ENCODE data around the gene VAC14. TPM values are rescaled to one million over a fixed set of nuclear protein-coding genes. Genes with fewer than 3 reads are reported as not detected.

The VAC14 gene
- total and polyA plus RNA-seq, 2 of the 8 experiments (the other 6 are each of a cell fraction or from before 2014, with no cell fraction given), result 56.0 to 108 TPM

GRCh38 chr16:70678121-70678897, 122.6 kb downstream of the VAC14 start:
- Histone ChIP-seq H3K4me3 (ENCODE audit: extremely low read depth in 1 of 4, insufficient read depth in 2 of 4, low read depth in 3 of 4, low read length in 4 of 4) (no peak overlapping the region), H3K9ac (replicated peaks in 1 of 4; ENCODE audit: extremely low read depth in 1 of 4, low read depth in 3 of 4, low read length in 3 of 4) (no peak overlapping the region), H2AK5ac (ENCODE audit: low read depth, low read length) (no peak overlapping the region), H2BK120ac (replicated peaks; ENCODE audit: low read depth, low read length) (no peak overlapping the region), H3K4me2 (ENCODE audit: insufficient read depth in 1 of 2, low read depth in 2 of 2, low read length in 2 of 2) (no peak overlapping the region), H3K36me3 (ENCODE audit: control insufficient read depth in 2 of 4, insufficient read depth in 4 of 4, low read length in 3 of 4) (peaks cover 0 to 8% (median 1%) of the 10 kb centered on the region in 4 experiments; a peak in 2 of 8 replicates), H4K20me1 (replicated peaks in 1 of 2; ENCODE audit: control insufficient read depth in 1 of 2, insufficient read depth in 2 of 2, low read length in 2 of 2) (peaks cover 0 to 8% of the 10 kb centered on the region in 2 experiments), H3K27me3 (replicated peaks in 1 of 4; ENCODE audit: control insufficient read depth in 3 of 4, extremely low read depth in 1 of 4, insufficient read depth in 3 of 4, low read length in 3 of 4) (no peaks in the 10 kb centered on the region), H3K4me1 (replicated peaks in 1 of 4; ENCODE audit: control insufficient read depth in 3 of 4, insufficient read depth in 4 of 4, low read length in 3 of 4) (peaks cover 0 to 11% (median 3%) of the 10 kb centered on the region in 4 experiments; a peak in 3 of 7 replicates), H2BK12ac (ENCODE audit: low read depth, low read length) (no peak overlapping the region), H3K56ac (replicated peaks; ENCODE audit: insufficient read length, low read depth, low read length) (no peak overlapping the region), H2AFZ (ENCODE audit: low read length) (no peak overlapping the region), H4K91ac (replicated peaks; ENCODE audit: insufficient read length, low read length) (no peak overlapping the region), H2BK15ac (ENCODE audit: low read length) (no peak overlapping the region), H4K5ac (ENCODE audit: insufficient read length, low read depth, low read length) (no peak overlapping the region), H2BK20ac (ENCODE audit: low read length) (no peak overlapping the region), H3K14ac (ENCODE audit: insufficient read length) (no peak overlapping the region), H3K18ac (ENCODE audit: extremely low read depth, low read length) (no peak overlapping the region), H3K4ac (replicated peaks; ENCODE audit: insufficient read length, low read depth, low read length) (no peak overlapping the region), H3K79me2 (ENCODE audit: control insufficient read depth in 1 of 2, insufficient read depth in 2 of 2, low read length in 2 of 2) (no peaks in the 10 kb centered on the region), H3K23me2 (ENCODE audit: low read depth, low read length) (no peaks in the 10 kb centered on the region), H3K79me1 (ENCODE audit: low read depth, low read length) (no peaks in the 10 kb centered on the region), H3K9me3 (ENCODE audit: insufficient read depth in 2 of 2, low read depth in 1 of 2, low read length in 1 of 2) (no peaks in the 10 kb centered on the region), H2BK5ac (ENCODE audit: low read depth, low read length) (no peak overlapping the region), H3K23ac (ENCODE audit: insufficient read length) (no peak overlapping the region), H3K27ac (ENCODE audit: low read depth, low read length) (no peak overlapping the region), H4K8ac (ENCODE audit: extremely low read depth, insufficient read depth, low read length) (no peak overlapping the region; the same call in 1 of the 2 replicates)
- CTCF ChIA-PET (ENCODE audit: partially characterized antibody), result interaction anchor here (0.8 to 8.0 kb wide), 23 partner anchors 8 to 125 kb away, joined by 3 to 148 read pairs (median 8); no protein-coding TSS in a partner anchor
- DNase-seq (ENCODE audit: low read depth in 1 of 2, low spot score in 2 of 2) (no peak), FAIRE-seq (no peak)
- POLR2A ChIA-PET (ENCODE audit: partially characterized antibody), result interaction anchor here (0.9 to 2.0 kb wide), 5 partner anchors 16 to 91 kb away, joined by 3 to 6 read pairs (median 5); no protein-coding TSS in a partner anchor
- no peak for TF ChIP-seq RNF2 (IDR thresholded peaks at IDR 0.05; ENCODE audit: borderline replicate concordance, low read depth, low read length, missing control alignments, poor library complexity, severe bottlenecking)
- TF ChIP-seq CTCF (IDR thresholded peaks at IDR 0.05; ENCODE audit: control extremely low read depth in 1 of 3, insufficient read depth in 1 of 3, low read depth in 1 of 3, low read length in 3 of 3), result no peak
- no peak for TF ChIP-seq ASH2L (IDR thresholded peaks at IDR 0.05; ENCODE audit: low read length)
- no peak for TF ChIP-seq MAFK (IDR thresholded peaks at IDR 0.05; ENCODE audit: low read depth, low read length)
- WGBS, 2 experiments (ENCODE audit: extremely low coverage in 1 of 2, insufficient coverage in 1 of 2, insufficient read length in 1 of 2, insufficient replicate concordance in 2 of 2, low coverage in 1 of 2, low lambda C conversion rate in 2 of 2, missing lambda C conversion rate in 1 of 2), result 93% methylated on average over 16 of the region's 22 CpGs; no CpG with 5 or more reads in 1 of the 2 experiments
